ENCODE measurements around the gene TAF1B.
A peak's percentile ranks its signal among the peaks of the same experiment; 100 is the strongest.

TAF1B gene

GRCh38 chr2:9808334-9809063 lies 34.8 kb upstream of the TAF1B start:
- no peak for DNase-seq (ENCODE audit: low spot score)

GRCh38 chr2:9809064-9809356 lies 34.3 kb upstream of the TAF1B start:
- no peak for DNase-seq (ENCODE audit: low spot score)

- no peak for DNase-seq (ENCODE audit: low spot score)
These were observed 33.7 kb upstream of the TAF1B start for GRCh38 chr2:9809448-9810088.

GRCh38 chr2:9811216-9811615 lies 32.1 kb upstream of the TAF1B start:
- DNase-seq (ENCODE audit: low spot score): no peak

GRCh38 chr2:9811679-9812511 lies 31.4 kb upstream of the TAF1B start:
- no peak for DNase-seq (ENCODE audit: low spot score)

GRCh38 chr2:9812945-9813311 lies 30.3 kb upstream of the TAF1B start:
- DNase-seq (ENCODE audit: low spot score): no peak

- peak; percentile 61 for DNase-seq (ENCODE audit: low spot score)
These were observed 29.8 kb upstream of the TAF1B start for GRCh38 chr2:9813312-9814128.

- no peak for DNase-seq (ENCODE audit: low spot score)
These were observed 29.0 kb upstream of the TAF1B start for GRCh38 chr2:9814129-9814868.

GRCh38 chr2:9815076-9815475 lies 28.2 kb upstream of the TAF1B start:
- no peak for DNase-seq (ENCODE audit: low spot score)

GRCh38 chr2:9815844-9816279 lies 27.4 kb upstream of the TAF1B start:
- DNase-seq (ENCODE audit: low spot score): no peak

- no peak for DNase-seq (ENCODE audit: low spot score)
These were observed 25.2 kb upstream of the TAF1B start for GRCh38 chr2:9818097-9818496.

- DNase-seq (ENCODE audit: low spot score): no peak
These were observed 23.7 kb upstream of the TAF1B start for GRCh38 chr2:9819551-9819950.

GRCh38 chr2:9820020-9820973 lies 23.0 kb upstream of the TAF1B start:
- DNase-seq (ENCODE audit: low spot score): no peak

GRCh38 chr2:9821805-9822445 lies 21.3 kb upstream of the TAF1B start:
- DNase-seq (ENCODE audit: low spot score): no peak

GRCh38 chr2:9824441-9824840 lies 18.8 kb upstream of the TAF1B start:
- no peak for DNase-seq (ENCODE audit: low spot score)

GRCh38 chr2:9824956-9825720 lies 18.1 kb upstream of the TAF1B start:
- DNase-seq (ENCODE audit: low spot score): no peak

- no peak for DNase-seq (ENCODE audit: low spot score)
These were observed 17.1 kb upstream of the TAF1B start for GRCh38 chr2:9826208-9826607.

- no peak for DNase-seq (ENCODE audit: low spot score)
These were observed 12.4 kb upstream of the TAF1B start for GRCh38 chr2:9830685-9831410.

Data from hematopoietic multipotent progenitor cell treated with erythropoietin and hydrocortisone succinate and interleukin-3 and kit ligand, for 15 days (in vitro differentiated cells).